Stomach (tissue), 9 donors: ENCODE measurements around the gene CHAF1A. TPM values are rescaled to one million over a fixed set of nuclear protein-coding genes. Genes with fewer than 3 reads are reported as not detected.

ENCODE experiments used
- DNase-seq, 2 donors: peaks; one replicate each; pipeline versions ENCODE4 v3.0.0 to v3.0.0-alpha.2; 2013 to 2019
- H3K27ac ChIP-seq, 5 donors: fragments of 200-600 bp in 4 of 5; sonication (generic) in 4 of 5; one replicate each; pipeline ENCODE4 v1.5.1; 2013 to 2019; ENCODE audit warnings: mild to moderate bottlenecking in 1 of 5, moderate library complexity in 1 of 5
- H3K27me3 ChIP-seq, 3 donors: fragments of 200-600 bp; sonication (generic); one replicate each; pipeline ENCODE4 v1.5.1; 2017 to 2019; ENCODE audit warnings: mixed run types in 1 of 3
- H3K36me3 ChIP-seq, 4 donors: fragments of 200-600 bp; sonication (generic); 1 replicate in 3 of 4; 2 replicates in 1 of 4; pipeline ENCODE4 v1.5.1; 2016 to 2019
- H3K4me1 ChIP-seq, 4 donors: fragments of 200-600 bp; sonication (generic); one replicate each; pipeline ENCODE4 v1.5.1; 2016 to 2019
- H3K4me3 ChIP-seq, 4 donors: fragments of 200-600 bp; sonication (generic) in 3 of 4; one replicate each; pipeline ENCODE4 v1.5.1; 2016 to 2019; ENCODE audit warnings: mild to moderate bottlenecking in 1 of 4
- H3K9me3 ChIP-seq, 4 donors: fragments of 200-600 bp; sonication (generic); one replicate each; pipeline ENCODE4 v1.5.1; 2016 to 2019
- CTCF ChIP-seq, 7 experiments: fragments of 450-650 bp in 4 of 7; fragments of 200-600 bp in 3 of 7; sonication (generic) in 3 of 7; IDR thresholded peaks; one replicate each; pipeline ENCODE4 v1.5.1; 2016 to 2019; ENCODE audit warnings: antibody characterized with exemption in 7 of 7, control low read depth in 2 of 7, mild to moderate bottlenecking in 1 of 7
- EP300 ChIP-seq: sonication (generic); formaldehyde crosslinking; IDR thresholded peaks from one replicate; pipeline ENCODE4 v1.6.1; 2017; ENCODE audit warnings: antibody characterized with exemption
- POLR2A ChIP-seq, 4 donors: fragments of 450-650 bp; IDR thresholded peaks; one replicate each; pipeline ENCODE4 v1.6.1; 2016; ENCODE audit warnings: antibody characterized with exemption in 4 of 4, control low read depth in 2 of 4, mild to moderate bottlenecking in 1 of 4, moderate library complexity in 1 of 4
- POLR2AphosphoS5 ChIP-seq, 3 donors: sonication (generic); formaldehyde crosslinking; IDR thresholded peaks; one replicate each; pipeline ENCODE4 v1.6.1; 2016; ENCODE audit warnings: antibody characterized with exemption in 3 of 3
- WGBS, 5 donors: extraction: QIAGEN DNeasy Blood & Tissue Kit in 3 of 5; methylation state at CpG; one replicate each; pipeline versions ENCODE4 v1.1.5 to v1.1.7; 2013 to 2018; 5-methylcytosine and 5-hydroxymethylcytosine counted together
- intact Hi-C: fragments of 100-400 bp; cut with DNase I; formaldehyde crosslinking; loops from one replicate; pipeline ENCODE4 v1.15.1; 2023; ENCODE audit warnings: low total_unique reads
- polyA plus RNA-seq, 3 donors: library from polyadenylated mRNA; stranded (reverse); fragments of 200-250 nt; gene quantifications; one replicate each; pipeline ENCODE4 v1.2.3, GENCODE V29; 2013
- total RNA-seq, 5 donors: library from RNA; depleted of rRNA; stranded (reverse); fragments of >200 nt; gene quantifications; one replicate each; pipeline versions ENCODE4 v1.1.0 to v1.2.3, GENCODE V29; 2014 to 2016
- donor health status: healthy with polysubstance abuse.
- donor health status: Bipolar disorder and iron deficiency.
- donor health status: healthy.

Gene CHAF1A
- total and polyA plus RNA-seq, 8 donors = 1.8 to 100 (median 6.5) TPM

- TF ChIP-seq POLR2A (IDR thresholded peaks at IDR 0.05) = no peak
- TF ChIP-seq CTCF (IDR thresholded peaks at IDR 0.05) = no peak
- TF ChIP-seq POLR2AphosphoS5 (IDR thresholded peaks at IDR 0.05) = no peak
- no peak for TF ChIP-seq EP300
- WGBS, 5 donors = 73 to 92% (median 80%) methylated on average over 8 to 17 of the region's 17 CpGs
- no peak for DNase-seq
- H3K9me3 ChIP-seq = no peaks in the 10 kb centered on the region
- H3K27me3 ChIP-seq = no peaks in the 10 kb centered on the region
- no peak overlapping the region for H3K27ac ChIP-seq
- peaks cover 2 to 66% (median 53%) of the 10 kb centered on the region in 4 donors for H3K36me3 ChIP-seq
- H3K4me1 ChIP-seq = peaks cover 0 to 8% (median 4%) of the 10 kb centered on the region in 4 donors
- H3K4me3 ChIP-seq = no peak overlapping the region
- intact Hi-C loops = no loop called here
Observed at GRCh38 chr19:4354897-4355296, 47.5 kb upstream of the CHAF1A start.

GRCh38 chr19:4357095-4357797, 45.2 kb upstream of the CHAF1A start:
- no peak for DNase-seq
- 81 to 87% (median 83%) methylated on average over 14 to 23 of the region's 23 CpGs for WGBS, 5 donors
- peaks cover 0 to 25% (median 22%) of the 10 kb centered on the region in 4 donors for H3K4me1 ChIP-seq
- H3K27me3 ChIP-seq = no peaks in the 10 kb centered on the region
- TF ChIP-seq POLR2AphosphoS5 (IDR thresholded peaks at IDR 0.05) (no peak), EP300 (no peak), CTCF (IDR thresholded peaks at IDR 0.05) (no peak), POLR2A (IDR thresholded peaks at IDR 0.05) (no peak)
- intact Hi-C loops = no loop called here
- H3K4me3 ChIP-seq = no peak overlapping the region
- peaks cover 25 to 85% (median 75%) of the 10 kb centered on the region in 4 donors for H3K36me3 ChIP-seq
- H3K27ac ChIP-seq = no peak overlapping the region
- no peaks in the 10 kb centered on the region for H3K9me3 ChIP-seq

GRCh38 chr19:4357921-4358326, 44.5 kb upstream of the CHAF1A start:
- no peak overlapping the region for H3K27ac ChIP-seq
- no peaks in the 10 kb centered on the region for H3K27me3 ChIP-seq
- no peaks in the 10 kb centered on the region for H3K9me3 ChIP-seq
- peaks cover 0 to 25% (median 20%) of the 10 kb centered on the region in 4 donors for H3K4me1 ChIP-seq
- no peak for TF ChIP-seq POLR2AphosphoS5 (IDR thresholded peaks at IDR 0.05)
- DNase-seq = no peak
- peaks cover 31 to 92% (median 81%) of the 10 kb centered on the region in 4 donors for H3K36me3 ChIP-seq
- WGBS, 5 donors = 90 to 96% (median 93%) methylated on average over 12 to 16 of the region's 16 CpGs
- intact Hi-C loops = no loop called here
- H3K4me3 ChIP-seq = no peak overlapping the region

- no peaks in the 10 kb centered on the region for H3K9me3 ChIP-seq
- peaks cover 0 to 25% (median 20%) of the 10 kb centered on the region in 4 donors for H3K4me1 ChIP-seq
- no peak overlapping the region for H3K4me3 ChIP-seq
- H3K27me3 ChIP-seq = no peaks in the 10 kb centered on the region
- no peak for DNase-seq
- TF ChIP-seq POLR2A (IDR thresholded peaks at IDR 0.05) (no peak), POLR2AphosphoS5 (IDR thresholded peaks at IDR 0.05) (no peak), CTCF (IDR thresholded peaks at IDR 0.05) (no peak), EP300 (no peak)
- intact Hi-C loops = no loop called here
- H3K27ac ChIP-seq = no peak overlapping the region
- WGBS, 5 donors = 83 to 87% (median 87%) methylated on average over 13 to 25 of the region's 25 CpGs
- peaks cover 42 to 97% (median 85%) of the 10 kb centered on the region in 4 donors for H3K36me3 ChIP-seq
Observed at GRCh38 chr19:4358709-4359626, 43.5 kb upstream of the CHAF1A start.
